DND-41 (cell line): ENCODE measurements around the gene PTGES.

ENCODE experiments used
- ATAC-seq: fragments of 200-7000 bp; cut with Tn5 transposase; 3 replicates; pipeline ENCODE4 v1.9.1; 2021; ENCODE audit warnings: low read depth; ENCODE audit not compliant: insufficient read depth
- DNase-seq: peaks from one replicate; pipeline ENCODE4 v3.0.0-alpha.2; 2020
- H2AFZ ChIP-seq: 2 replicates; pipeline ENCODE4 v1.6.0; 2012; ENCODE audit warnings: low read depth, low read length
- H3K27ac ChIP-seq: 2 replicates; pipeline ENCODE4 v1.5.1; 2012; ENCODE audit warnings: low read length, inconsistent platforms
- H3K27me3 ChIP-seq: fragments of 200-600 bp; sonication (generic); 2 replicates; pipeline ENCODE4 v1.6.0; 2012; ENCODE audit warnings: low read length, mild to moderate bottlenecking, inconsistent platforms; ENCODE audit not compliant: insufficient read depth, poor library complexity
- H3K36me3 ChIP-seq: 2 replicates; pipeline ENCODE4 v1.5.1; 2012; ENCODE audit warnings: low read length, inconsistent platforms; ENCODE audit not compliant: insufficient read depth
- H3K4me1 ChIP-seq: 2 replicates; pipeline ENCODE4 v1.5.1; 2012; ENCODE audit warnings: mild to moderate bottlenecking, low read length; ENCODE audit not compliant: insufficient read depth
- H3K4me2 ChIP-seq: 2 replicates; pipeline ENCODE4 v1.6.0; 2012; ENCODE audit warnings: mild to moderate bottlenecking, moderate library complexity, low read length, inconsistent platforms; ENCODE audit not compliant: insufficient read depth
- H3K4me3 ChIP-seq, 2 experiments: fragments of 200-600 bp in 1 of 2; shearing (Covaris generic) in 1 of 2; 2 replicates each; pipeline ENCODE4 v1.5.1; 2012 to 2016; ENCODE audit warnings: inconsistent platforms in 2 of 2, low read length in 2 of 2, mild to moderate bottlenecking in 2 of 2, low read depth in 1 of 2, moderate library complexity in 1 of 2
- H3K79me2 ChIP-seq: 2 replicates; pipeline ENCODE4 v1.6.0; 2012; ENCODE audit warnings: low read length, inconsistent platforms; ENCODE audit not compliant: insufficient read depth
- H3K9ac ChIP-seq: 2 replicates; pipeline ENCODE4 v1.6.0; 2012; ENCODE audit warnings: low read depth, mild to moderate bottlenecking, inconsistent platforms, low read length, moderate library complexity
- H3K9me3 ChIP-seq: 2 replicates; pipeline ENCODE4 v1.5.1; 2012; ENCODE audit warnings: low read length, moderate library complexity, mild to moderate bottlenecking, inconsistent platforms; ENCODE audit not compliant: insufficient read depth, severe bottlenecking
- H4K20me1 ChIP-seq: 2 replicates; pipeline ENCODE4 v1.6.0; 2012; ENCODE audit warnings: low read length; ENCODE audit not compliant: insufficient read depth
- EZH2 ChIP-seq: IDR thresholded peaks from 3 replicates; pipeline ENCODE4 v1.6.1; 2012; ENCODE audit warnings: borderline replicate concordance, low read depth, mild to moderate bottlenecking, moderate library complexity, low read length, inconsistent platforms; ENCODE audit not compliant: severe bottlenecking
- TF ChIP-seq, protein P1 (sequence below): IDR thresholded peaks from 2 replicates; pipeline ENCODE4 v1.5.1; 2012; ENCODE audit warnings: borderline replicate concordance, low read length, moderate library complexity, mild to moderate bottlenecking; ENCODE audit not compliant: poor library complexity, severe bottlenecking; ENCODE audit errors: extremely low read depth

PTGES gene

DNA sequence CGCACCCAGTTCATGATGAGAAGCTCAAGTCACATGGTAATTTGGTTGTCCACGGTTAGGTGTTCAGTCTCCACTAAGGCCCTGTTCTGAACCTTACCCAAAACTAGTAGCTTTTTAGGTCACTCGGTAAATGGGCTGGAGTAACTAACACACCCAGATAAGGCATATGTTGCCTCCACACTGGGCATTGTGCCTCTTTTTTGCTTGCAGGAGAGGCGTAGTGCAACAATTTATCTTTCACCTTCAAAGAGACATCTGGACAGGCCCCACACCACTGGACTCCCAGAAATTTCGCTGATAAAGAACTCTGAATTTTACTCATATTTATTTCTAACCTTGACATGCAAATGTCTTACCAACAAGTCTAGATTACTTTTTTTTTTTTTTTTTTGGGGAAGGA is 16.8 kb upstream of the PTGES start:
- no peak for TF ChIP-seq EZH2
- TF ChIP-seq, protein P1, sequence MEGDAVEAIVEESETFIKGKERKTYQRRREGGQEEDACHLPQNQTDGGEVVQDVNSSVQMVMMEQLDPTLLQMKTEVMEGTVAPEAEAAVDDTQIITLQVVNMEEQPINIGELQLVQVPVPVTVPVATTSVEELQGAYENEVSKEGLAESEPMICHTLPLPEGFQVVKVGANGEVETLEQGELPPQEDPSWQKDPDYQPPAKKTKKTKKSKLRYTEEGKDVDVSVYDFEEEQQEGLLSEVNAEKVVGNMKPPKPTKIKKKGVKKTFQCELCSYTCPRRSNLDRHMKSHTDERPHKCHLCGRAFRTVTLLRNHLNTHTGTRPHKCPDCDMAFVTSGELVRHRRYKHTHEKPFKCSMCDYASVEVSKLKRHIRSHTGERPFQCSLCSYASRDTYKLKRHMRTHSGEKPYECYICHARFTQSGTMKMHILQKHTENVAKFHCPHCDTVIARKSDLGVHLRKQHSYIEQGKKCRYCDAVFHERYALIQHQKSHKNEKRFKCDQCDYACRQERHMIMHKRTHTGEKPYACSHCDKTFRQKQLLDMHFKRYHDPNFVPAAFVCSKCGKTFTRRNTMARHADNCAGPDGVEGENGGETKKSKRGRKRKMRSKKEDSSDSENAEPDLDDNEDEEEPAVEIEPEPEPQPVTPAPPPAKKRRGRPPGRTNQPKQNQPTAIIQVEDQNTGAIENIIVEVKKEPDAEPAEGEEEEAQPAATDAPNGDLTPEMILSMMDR, result no peak
- Histone ChIP-seq H4K20me1 (no peaks in the 10 kb centered on the region), H3K4me2 (no peak overlapping the region), H3K9me3 (no peaks in the 10 kb centered on the region), H3K4me3 (no peak overlapping the region), H3K9ac (no peak overlapping the region), H3K27me3 (no peaks in the 10 kb centered on the region), H3K36me3 (no peaks in the 10 kb centered on the region), H3K27ac (no peak overlapping the region), H3K4me1 (no peaks in the 10 kb centered on the region), H3K79me2 (no peaks in the 10 kb centered on the region), H2AFZ (no peak overlapping the region)
- ATAC-seq, result no peak
- no peak for DNase-seq

DNA sequence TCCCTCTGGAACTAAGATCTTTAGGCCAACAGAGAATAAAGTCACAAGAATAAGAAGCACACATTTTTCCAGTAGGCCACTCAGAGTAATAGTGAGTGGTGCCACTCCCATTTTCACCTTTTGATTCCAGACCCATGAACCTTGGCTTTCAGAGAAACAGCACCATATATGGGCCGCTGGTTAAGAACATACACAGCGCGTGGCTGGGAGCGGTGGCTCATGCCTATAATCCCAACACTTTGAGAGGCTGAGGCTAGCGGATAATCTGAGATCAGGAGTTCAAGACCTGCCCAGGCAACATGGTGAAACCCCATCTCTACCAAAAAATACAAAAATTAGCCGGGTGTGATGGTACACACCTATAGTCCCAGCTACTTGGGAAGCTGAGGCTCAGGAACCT is 15.6 kb upstream of the PTGES start:
- no peak for ATAC-seq

DNA sequence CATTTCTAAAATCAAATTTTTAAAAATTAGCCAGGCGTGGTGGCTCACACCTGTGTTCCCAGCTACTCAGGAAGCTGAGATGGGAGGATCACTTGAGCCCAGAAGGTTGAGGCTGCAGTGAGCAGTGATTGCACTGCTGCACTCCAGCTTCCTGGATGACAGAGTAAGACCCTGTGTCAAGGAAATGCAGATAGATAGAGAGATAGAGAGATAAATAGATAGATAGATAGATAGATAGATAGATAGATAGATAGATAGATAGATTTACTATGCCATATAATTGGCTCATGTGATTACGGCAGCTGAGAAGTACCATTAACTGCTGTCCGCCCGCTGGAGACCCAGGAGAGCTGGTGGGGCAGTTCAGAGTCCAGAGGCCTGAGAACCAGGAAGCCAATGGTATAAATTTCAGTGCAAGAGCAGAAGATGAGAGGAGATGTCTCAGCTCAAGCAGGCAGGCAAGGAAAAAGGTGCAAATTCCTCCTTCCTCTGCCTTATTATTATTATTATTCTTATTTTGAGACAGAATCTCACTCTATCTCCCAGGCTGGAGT is 13.0 kb upstream of the PTGES start:
- Histone ChIP-seq H3K9ac (no peak overlapping the region), H3K4me3 (no peak overlapping the region)
- ATAC-seq, result no peak

More for the DNA sequence above, 15.6 kb upstream of the PTGES start:
- DNase-seq, result no peak
- no peak overlapping the region for H3K9ac ChIP-seq
- H3K36me3 ChIP-seq, result no peaks in the 10 kb centered on the region
- H3K4me1 ChIP-seq, result no peaks in the 10 kb centered on the region
- no peaks in the 10 kb centered on the region for H3K79me2 ChIP-seq
- H3K9me3 ChIP-seq, result no peaks in the 10 kb centered on the region
- H2AFZ ChIP-seq, result no peak overlapping the region
- TF ChIP-seq, protein P1, result no peak
- no peak for TF ChIP-seq EZH2
- no peak overlapping the region for H3K27ac ChIP-seq
- H4K20me1 ChIP-seq, result no peaks in the 10 kb centered on the region
- H3K4me3 ChIP-seq, result no peak overlapping the region
- no peaks in the 10 kb centered on the region for H3K27me3 ChIP-seq
- H3K4me2 ChIP-seq, result no peak overlapping the region

More for the DNA sequence above, 13.0 kb upstream of the PTGES start:
- TF ChIP-seq, protein P1, result no peak
- no peak for TF ChIP-seq EZH2
- Histone ChIP-seq H4K20me1 (no peaks in the 10 kb centered on the region), H2AFZ (no peak overlapping the region), H3K9me3 (no peaks in the 10 kb centered on the region), H3K36me3 (no peaks in the 10 kb centered on the region), H3K4me2 (no peak overlapping the region), H3K79me2 (no peaks in the 10 kb centered on the region), H3K27ac (no peak overlapping the region), H3K4me1 (no peaks in the 10 kb centered on the region), H3K27me3 (no peaks in the 10 kb centered on the region)
- DNase-seq, result no peak
